ENCODE measurements around the gene DLX5.

Gene DLX5

DNA sequence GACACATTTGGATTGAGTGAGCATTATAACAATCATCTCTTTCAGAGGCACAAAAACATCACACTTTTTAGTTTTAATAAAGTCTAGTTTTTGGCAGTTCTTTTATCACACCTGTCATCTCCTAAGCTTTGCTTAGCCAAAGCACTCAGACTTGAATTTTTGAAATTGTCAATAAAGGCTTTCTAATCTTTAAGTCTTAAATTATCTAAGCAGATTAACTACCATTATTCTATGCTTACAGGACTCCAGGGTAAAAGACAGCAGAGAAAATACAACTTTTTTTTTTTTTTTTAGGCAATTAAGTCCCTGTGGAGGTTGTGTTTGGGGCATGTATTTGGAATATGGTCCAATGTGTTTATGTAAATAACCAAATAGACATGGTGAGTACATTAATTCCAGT is 36.9 kb downstream of the DLX5 start:
- DNase-seq, result no peak

DNA sequence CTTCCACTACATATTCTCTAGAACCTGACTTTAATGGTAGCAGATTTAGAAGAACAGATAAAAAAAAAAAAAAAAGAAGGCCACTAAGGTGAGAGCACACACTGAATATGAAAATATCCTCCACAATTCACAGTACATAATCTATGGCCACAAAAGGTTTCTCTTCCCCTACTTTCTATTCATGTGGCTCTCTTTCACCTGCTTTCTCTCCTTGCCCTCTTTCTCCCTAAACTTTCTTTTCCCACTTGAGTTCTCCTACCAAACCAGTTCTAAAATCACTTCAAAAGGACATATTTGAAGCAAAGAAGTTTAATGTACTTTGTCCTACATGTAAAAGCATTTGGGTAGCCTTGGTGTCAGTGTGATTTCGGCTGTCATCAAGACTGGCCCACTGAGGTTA is 37.7 kb downstream of the DLX5 start:
- no peak for DNase-seq

DNA sequence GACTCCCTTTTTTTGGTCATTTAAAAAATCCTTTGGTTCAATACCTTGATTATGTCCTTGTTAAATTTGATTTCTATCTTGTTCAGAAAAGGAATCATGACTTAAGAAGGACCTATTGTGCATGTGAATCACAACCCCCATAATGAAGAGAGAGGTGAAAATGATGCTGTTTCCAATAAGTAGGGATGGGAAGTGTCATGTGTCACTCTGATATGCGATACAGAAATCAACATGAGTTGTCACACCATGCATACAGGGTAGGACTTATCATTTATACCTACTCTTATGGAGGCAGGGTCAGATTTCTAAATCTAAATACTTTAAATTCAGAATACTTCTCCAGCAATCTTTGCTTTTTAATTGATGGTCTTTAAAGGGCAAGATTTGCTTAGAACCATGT is 38.6 kb downstream of the DLX5 start:
- no peak for DNase-seq

DNA sequence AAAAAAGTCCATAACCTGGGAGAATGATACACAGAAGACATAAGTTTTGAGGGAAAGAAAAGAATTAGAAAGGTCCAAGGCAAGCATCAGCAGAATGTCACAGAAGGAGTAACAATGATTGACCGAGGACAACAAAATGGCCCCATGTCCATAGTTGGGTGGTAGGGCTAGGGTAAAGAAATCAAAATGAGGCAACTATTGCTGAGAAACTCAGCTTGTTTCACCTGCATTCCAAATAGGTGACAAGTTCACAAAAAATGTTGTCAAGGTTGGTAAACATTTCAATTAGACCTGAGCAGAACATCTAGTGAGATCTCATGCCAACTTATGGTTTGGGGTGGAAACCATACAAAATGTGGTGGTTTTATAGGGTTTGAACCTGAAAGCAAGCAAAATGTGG is 42.0 kb downstream of the DLX5 start:
- no peak for DNase-seq

DNA sequence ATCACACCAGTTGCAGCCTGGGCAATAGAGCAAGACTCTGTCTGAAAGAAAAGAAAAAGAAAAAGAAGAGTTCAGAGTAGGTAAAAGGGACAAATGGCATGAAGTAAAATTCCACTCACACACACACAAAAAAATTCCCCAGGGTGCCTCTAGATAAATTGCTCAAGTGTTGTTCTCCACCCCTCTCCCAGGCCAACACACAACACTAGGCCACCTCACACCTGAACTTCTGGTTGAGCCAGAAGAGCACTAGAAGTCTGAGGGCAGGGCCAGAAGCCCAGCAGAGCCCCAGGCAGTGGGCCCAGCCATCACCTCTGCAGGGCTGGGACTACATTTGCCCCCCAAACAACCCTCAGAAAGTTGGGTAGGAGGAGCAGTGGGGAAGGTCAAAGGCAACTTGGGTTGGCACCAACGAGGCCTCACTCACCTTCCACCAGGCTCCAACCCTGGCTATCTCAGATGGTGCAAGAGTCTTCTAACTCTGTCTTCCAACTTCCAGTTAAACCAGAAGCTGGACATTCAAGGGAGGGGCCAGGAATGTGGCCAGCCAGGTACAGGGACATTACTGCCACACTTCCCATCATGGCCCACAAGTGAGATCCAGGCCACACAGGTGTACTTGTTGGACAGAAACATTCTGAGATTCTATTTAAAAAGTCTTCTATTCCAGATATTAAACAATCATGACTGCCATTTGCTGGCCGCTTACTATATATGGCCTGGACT is 44.9 kb downstream of the DLX5 start:
- DNase-seq, result no peak

DNA sequence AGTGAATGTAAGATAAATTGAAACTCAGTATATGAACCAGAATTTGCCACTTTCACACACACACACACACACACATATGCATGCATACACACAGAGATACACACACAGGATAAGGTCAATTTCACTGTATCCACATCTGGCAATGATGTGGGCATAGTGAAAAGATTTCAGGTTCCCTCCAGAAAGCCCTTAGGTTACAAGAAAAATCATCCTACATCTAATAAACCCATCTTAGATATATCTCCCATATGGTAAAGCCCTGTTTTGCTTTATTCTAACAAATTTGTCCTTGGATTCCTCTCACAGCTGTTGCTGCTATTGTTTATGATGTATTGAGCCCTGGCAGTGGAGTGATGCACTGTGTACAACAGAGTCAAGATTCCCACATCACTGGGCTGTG is 47.2 kb downstream of the DLX5 start:
- DNase-seq, result no peak

DNA sequence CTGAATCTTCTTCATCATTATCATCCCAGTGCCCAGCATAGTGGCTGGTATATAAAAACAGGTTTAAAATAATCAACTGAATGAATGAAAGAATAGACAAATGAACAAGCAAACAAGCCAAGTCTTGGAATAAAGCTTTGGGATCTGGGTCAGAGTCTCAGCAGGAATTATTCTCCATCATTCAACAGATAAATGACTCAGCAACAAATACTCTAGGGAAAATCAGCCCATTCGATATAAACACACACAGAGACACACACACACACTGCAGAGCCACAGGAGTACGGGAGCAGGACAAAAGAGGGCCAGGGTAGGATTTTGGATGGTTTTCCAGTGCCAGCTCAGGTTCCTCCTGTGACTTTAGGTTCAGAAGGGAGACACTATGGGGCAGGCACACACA is 48.5 kb downstream of the DLX5 start:
- DNase-seq, result no peak

DNA sequence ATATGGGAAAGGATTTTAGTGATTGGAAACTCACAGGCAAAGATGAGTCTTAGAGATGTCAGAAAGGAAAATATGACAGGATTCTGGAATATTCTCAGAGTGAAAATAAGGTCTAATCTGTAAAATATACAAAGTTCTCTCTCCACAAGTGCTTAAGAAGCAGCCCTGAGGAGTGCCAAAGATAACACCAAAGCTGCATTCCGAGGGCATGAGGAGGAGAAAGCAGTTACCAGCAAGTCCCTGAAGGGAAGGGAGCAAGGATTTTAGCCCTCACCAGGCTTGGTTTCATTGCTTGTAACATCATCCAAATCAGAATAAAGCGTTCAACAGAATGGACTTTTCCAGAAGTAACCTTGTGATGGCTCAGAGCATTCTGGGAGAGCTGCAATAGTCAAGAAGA is 50.6 kb downstream of the DLX5 start:
- no peak for DNase-seq

DNA sequence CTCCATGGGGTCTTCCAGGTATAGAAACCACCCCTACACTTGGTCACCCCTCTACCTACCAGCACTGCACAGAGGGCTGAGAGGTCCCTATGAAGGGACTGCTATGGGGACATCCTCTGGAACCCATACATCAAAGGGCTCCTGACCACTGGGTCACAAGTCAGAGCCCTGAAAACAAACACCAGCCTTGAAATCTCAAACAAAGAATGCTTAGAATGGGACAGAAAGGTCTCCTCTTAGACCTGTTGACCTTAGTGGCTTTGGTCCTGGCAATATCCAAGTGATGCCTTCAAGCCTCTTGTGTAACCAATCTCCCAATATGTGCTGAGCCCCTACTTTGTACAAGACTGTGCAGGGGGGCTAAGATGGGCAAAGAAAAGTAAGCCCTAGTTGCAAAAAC is 53.9 kb downstream of the DLX5 start:
- DNase-seq, result no peak

Data from SW 1271 (cell line).